Measurements from ENCODE around the gene KLK13. TPM values are rescaled to one million over a fixed set of nuclear protein-coding genes. Genes with fewer than 3 reads are reported as not detected.
A peak's percentile ranks its signal among the peaks of the same experiment; 100 is the strongest.

KLK13 gene
- polyA plus RNA-seq (2011; rRNA removed) (not detected in 2 replicates), polyA plus RNA-seq (2017; fragmentation: RNase III; extraction: RNeasy Plus Mini Kit Qiagen cat#74134 plus additional on column Dnase treatment) (0.09 TPM in 1 of 3 replicates, not detected in the others), polyA minus RNA-seq (2011; rRNA and poly(A)+ RNA removed) (not detected in 2 replicates)
- polyA plus RNA-seq (2012; cell fraction: cytosol; rRNA removed): 0.07 TPM in 1 of 2 replicates, not detected in the other
- not detected in 2 replicates for polyA plus RNA-seq (2012; cell fraction: nucleus; rRNA removed)

GRCh38 chr19:51064534-51065220, at the start of gene KLK13:
KLK13 (minus strand) TSS chr19:51065092; CDS start chr19:51065067, 25 bp downstream.
- H3K4me2 ChIP-seq: peak within 1 kb of the TSS; percentile 91
- no peaks in the 10 kb centered on the region for H3K9me3 ChIP-seq
- POLR2A ChIA-PET: interaction anchor here (1.0 kb wide), 1 partner anchor 12 kb away, joined by 3 read pairs; no protein-coding TSS in a partner anchor
- DNase-seq (ENCODE audit: low read depth in 1 of 2, low spot score in 1 of 2) (peak; percentile 22 to 44), FAIRE-seq (no peak), ATAC-seq (peak; percentile 64 to 80; a peak in 5 of 6 replicates)
- CTCF ChIA-PET: interaction anchor here (1.0 to 1.4 kb wide), 3 partner anchors 32 to 44 kb away, joined by 3 to 7 read pairs (median 4); no protein-coding TSS in a partner anchor
- 11% methylated on average over 24 of the region's 38 CpGs for WGBS (ENCODE audit: missing lambda C conversion rate)
- TF ChIP-seq HOXA7 (CRISPR knock-in tag; IDR thresholded peaks at IDR 0.05) (no peak), MAX (IDR thresholded peaks at IDR 0.05) (no peak), REST (IDR thresholded peaks at IDR 0.05) (no peak), CHD4 (IDR thresholded peaks at IDR 0.05; ENCODE audit: borderline replicate concordance) (0 out of 2 replicates have a peak, but pooled peaks have one; percentile 48)
- peak within 1 kb of the TSS; percentile 31 to 67; a peak in 4 of 6 replicates for H3K27ac ChIP-seq
- peak within 1 kb of the TSS; percentile 46 for H3K4me3 ChIP-seq
- peaks cover 4% of the 10 kb centered on the region; the same call in 1 of the 3 replicates for H3K4me1 ChIP-seq

- ChIA-PET POLR2A (no interaction called here), CTCF (interaction anchor here (0.6 to 1.6 kb wide), 6 partner anchors 24 to 275 kb away, joined by 3 to 4 read pairs (median 4); no protein-coding TSS in a partner anchor)
- TF ChIP-seq HOXA7 (CRISPR knock-in tag; IDR thresholded peaks at IDR 0.05): no peak
- no peak for TF ChIP-seq BHLHE40 (IDR thresholded peaks at IDR 0.05; ENCODE audit: low read depth, low read length)
- no peak for TF ChIP-seq RCOR1 (IDR thresholded peaks at IDR 0.05; ENCODE audit: low read depth, low read length)
- no peak for TF ChIP-seq HES2 (IDR thresholded peaks at IDR 0.05)
- TF ChIP-seq CHD2 (IDR thresholded peaks at IDR 0.05; ENCODE audit: low read length, partially characterized antibody): no peak
- TF ChIP-seq JUNB (IDR thresholded peaks at IDR 0.05): no peak
- TF ChIP-seq JUN (IDR thresholded peaks at IDR 0.05): no peak
- no peak for TF ChIP-seq TP53 (CRISPR knock-in tag; IDR thresholded peaks at IDR 0.05)
- no peak for TF ChIP-seq TFCP2L1 (CRISPR knock-in tag; IDR thresholded peaks at IDR 0.05)
- TF ChIP-seq KDM1A (IDR thresholded peaks at IDR 0.05; ENCODE audit: low read depth): no peak
- TF ChIP-seq PHF8 (IDR thresholded peaks at IDR 0.05; ENCODE audit: borderline replicate concordance, low read depth): no peak
- no peak for TF ChIP-seq ZSCAN20 (CRISPR knock-in tag; IDR thresholded peaks at IDR 0.05)
- H3K27ac ChIP-seq: no peak overlapping the region
- ATAC-seq: no peak
- no peak overlapping the region for H3K4me3 ChIP-seq
- H3K4me1 ChIP-seq: no peaks in the 10 kb centered on the region
- H3K4me2 ChIP-seq: no peak overlapping the region
- WGBS (ENCODE audit: missing lambda C conversion rate): 12% methylated on average over 6 of the region's 6 CpGs
- peak; percentile 23 for FAIRE-seq
- no peaks in the 10 kb centered on the region for H3K9me3 ChIP-seq
- DNase-seq (ENCODE audit: low read depth in 1 of 2, low spot score in 1 of 2): no peak
Observed at GRCh38 chr19:51114087-51114729, 49.3 kb upstream of the KLK13 start.

GRCh38 chr19:51111606-51112005, 46.7 kb upstream of the KLK13 start:
- H3K4me2 ChIP-seq: no peak overlapping the region
- no peak overlapping the region for H3K27ac ChIP-seq
- TF ChIP-seq NPAS2 (CRISPR knock-in tag; IDR thresholded peaks at IDR 0.05; ENCODE audit: borderline replicate concordance): no peak
- TF ChIP-seq JUN (IDR thresholded peaks at IDR 0.05): no peak
- no peak for TF ChIP-seq RFX5 (IDR thresholded peaks at IDR 0.05)
- TF ChIP-seq JUNB (IDR thresholded peaks at IDR 0.05): no peak
- TF ChIP-seq ZNF302 (CRISPR knock-in tag; IDR thresholded peaks at IDR 0.05): no peak
- no peak for TF ChIP-seq E2F6 (IDR thresholded peaks at IDR 0.05; ENCODE audit: borderline replicate concordance, low read depth)
- no peak for TF ChIP-seq HOXA7 (CRISPR knock-in tag; IDR thresholded peaks at IDR 0.05)
- peak; percentile 55 to 64 for DNase-seq (ENCODE audit: low read depth in 1 of 2, low spot score in 1 of 2)
- POLR2A ChIA-PET: no interaction called here
- no peaks in the 10 kb centered on the region for H3K9me3 ChIP-seq
- CTCF ChIA-PET: interaction anchor here (1.2 kb wide), 1 partner anchor 15 kb away, joined by 4 read pairs; no protein-coding TSS in a partner anchor
- FAIRE-seq: no peak
- ATAC-seq: peak; percentile 31 to 36; a peak in 4 of 6 replicates
- 7% methylated on average over 6 of the region's 6 CpGs for WGBS (ENCODE audit: missing lambda C conversion rate)
- H3K4me1 ChIP-seq: peaks cover 10% of the 10 kb centered on the region
- H3K4me3 ChIP-seq: no peak overlapping the region

All from A549 (cell line).